Right ventricle myocardium superior (tissue), 1 donor: ENCODE results near the gene TMEM255A. TPM values are rescaled to one million over a fixed set of nuclear protein-coding genes. Genes with fewer than 3 reads are reported as not detected.

Source experiments
- ATAC-seq: fragments of 200-7000 bp; cut with Tn5 transposase; one replicate; pipeline ENCODE4 v1.9.1; 2020; ENCODE audit warnings: mild to moderate bottlenecking; ENCODE audit not compliant: poor library complexity
- DNase-seq: peaks from one replicate; pipeline ENCODE4 v3.0.0-alpha.2; 2020
- intact Hi-C: fragments of 100-400 bp; cut with DNase I; formaldehyde crosslinking; loops from one replicate; pipeline ENCODE4 v1.11.2; 2022
- total RNA-seq: library from RNA; stranded (reverse); fragmentation: NEBNext Ultra II Directional; extraction: Animal tissue kit (Norgen Biotek cat#: 25700); gene quantifications from one replicate; pipeline ENCODE4 v1.2.1, GENCODE V29; 2021
- donor health status: DM: no; HTN: yes; CAD: no; lungs with severe emphysema.

TMEM255A gene
- total RNA-seq, 1 donor from 2014 or later: 1.1 TPM

DNA sequence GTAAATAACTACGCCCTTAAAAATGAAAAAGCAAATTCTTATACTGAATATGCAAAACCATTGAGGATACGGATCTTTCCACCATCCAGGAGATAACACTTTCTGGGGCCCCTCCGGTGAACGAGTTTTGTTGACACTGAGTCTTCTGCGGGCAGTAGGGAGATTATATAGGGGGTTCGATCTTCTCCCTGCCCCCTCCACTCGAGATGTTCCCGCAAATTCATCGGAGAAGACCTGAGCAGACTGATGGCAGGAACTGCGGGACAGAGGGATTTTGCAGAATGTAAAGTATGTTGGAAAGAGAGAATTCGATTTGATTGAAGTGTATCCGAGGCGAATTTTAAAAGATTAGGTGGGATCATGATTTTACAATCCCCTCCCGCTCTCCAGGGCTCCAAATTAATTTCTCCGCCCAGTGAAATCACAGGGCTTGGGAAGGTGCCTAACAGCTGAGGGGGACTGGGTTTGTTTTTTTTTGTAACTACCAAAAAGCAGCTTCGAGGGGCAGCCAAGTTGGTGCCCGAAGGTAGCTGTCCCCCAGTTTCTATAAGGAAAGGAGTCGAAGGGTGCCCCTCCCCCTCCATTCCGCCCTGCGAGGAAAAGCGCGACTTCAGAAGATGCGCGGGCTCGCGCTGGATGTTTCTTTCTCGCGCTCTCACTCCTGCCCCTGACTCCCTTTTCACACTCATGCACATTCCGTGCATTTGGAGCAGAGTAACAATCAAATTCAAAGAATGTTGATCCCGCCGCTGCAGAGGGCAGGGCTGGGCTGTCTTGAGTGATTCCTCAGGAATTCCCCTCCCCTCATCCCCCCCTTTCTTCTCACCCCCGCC lies 1.2 kb downstream of the TMEM255A start:
- intact Hi-C loops: no loop called here
- DNase-seq (no peak), ATAC-seq (no peak)

DNA sequence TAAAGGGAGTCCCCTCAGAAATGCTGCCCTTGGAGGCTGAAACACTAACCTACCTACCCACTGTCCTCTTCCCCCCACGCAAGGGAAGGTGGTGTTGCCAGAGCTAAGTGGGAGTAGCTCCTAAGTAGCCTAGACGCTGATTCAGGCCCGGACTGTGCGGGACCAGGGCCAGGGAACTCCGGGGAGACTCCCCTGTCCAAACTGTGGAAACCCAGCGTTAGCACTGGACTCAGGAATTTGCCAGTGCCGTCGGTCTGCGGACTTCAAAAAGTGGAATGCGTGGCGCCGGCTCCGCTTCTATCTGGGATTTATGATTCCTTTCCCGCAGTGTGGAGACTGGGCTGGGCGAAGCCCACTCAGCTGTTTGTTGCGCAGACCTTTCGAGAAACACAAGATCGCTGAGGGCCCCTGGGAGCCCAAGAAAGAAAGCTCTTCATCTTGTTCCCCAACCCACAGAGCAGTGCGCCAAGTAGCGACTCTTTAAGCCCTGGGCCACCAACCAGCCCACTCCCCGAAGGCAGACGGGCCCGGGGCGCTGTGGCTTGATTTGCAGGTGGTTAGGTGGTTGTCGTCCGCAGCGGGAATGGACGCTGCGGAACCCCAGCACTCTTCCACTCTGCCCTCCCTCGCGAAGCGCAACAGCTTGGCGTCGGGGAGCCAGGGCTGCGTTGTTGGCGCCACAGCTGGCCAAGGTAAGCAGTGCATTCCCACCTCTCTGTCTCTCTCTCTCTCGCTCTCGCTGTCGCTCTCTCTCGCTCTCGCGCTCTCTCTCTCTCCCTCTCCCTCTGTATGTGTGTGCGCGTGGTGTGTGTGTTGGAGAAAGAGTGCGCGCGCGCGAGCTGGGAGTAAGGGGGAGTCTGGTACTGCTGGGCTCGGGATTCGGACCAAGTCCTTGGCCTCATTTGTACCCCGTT lies 2.0 kb downstream of the TMEM255A start:
- intact Hi-C loops: no loop called here
- ATAC-seq (peak; percentile 81), DNase-seq (peak; percentile 57)

DNA sequence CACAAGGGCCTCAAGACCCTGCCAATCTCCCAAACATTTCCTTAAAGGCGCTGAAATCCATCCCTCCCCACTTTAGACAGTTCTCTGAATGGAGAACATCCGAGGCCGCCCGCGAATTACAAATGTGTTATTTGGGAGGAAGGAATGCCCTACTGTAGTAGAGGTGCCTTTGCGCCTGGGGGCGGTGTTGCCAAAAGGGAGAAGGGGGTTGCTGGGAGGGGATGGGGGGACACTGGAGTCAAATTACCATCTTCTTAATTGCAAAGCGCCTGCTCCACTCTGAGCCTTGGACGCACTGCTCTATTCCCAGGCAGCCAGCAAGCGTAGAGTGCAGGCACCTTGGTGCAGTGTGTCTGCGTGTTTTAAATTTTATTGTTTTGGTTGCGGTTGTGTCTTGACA lies 2.7 kb downstream of the TMEM255A start:
- intact Hi-C loops: no loop called here
- peak; percentile 10 for ATAC-seq
- DNase-seq: no peak

DNA sequence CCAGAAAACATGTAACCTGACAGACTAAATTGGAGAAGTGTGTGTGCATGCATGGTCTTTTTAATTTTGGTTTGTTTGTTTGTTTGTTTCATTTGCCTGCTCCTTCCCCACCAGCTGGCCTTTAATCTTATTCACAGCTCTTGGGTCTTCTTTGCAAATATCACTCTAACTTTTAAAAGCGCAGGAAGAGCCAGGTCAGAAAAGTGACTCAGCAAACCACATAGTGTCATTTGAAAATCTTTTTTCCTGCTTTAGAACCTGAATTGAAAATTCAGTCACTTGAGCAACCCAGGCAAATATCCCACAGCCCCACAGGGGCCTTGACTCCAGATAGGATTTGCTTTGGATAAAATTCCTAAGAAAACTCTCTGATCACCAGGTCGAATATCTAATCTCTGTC lies 4.6 kb downstream of the TMEM255A start:
- intact Hi-C loops: no loop called here
- DNase-seq (no peak), ATAC-seq (no peak)

DNA sequence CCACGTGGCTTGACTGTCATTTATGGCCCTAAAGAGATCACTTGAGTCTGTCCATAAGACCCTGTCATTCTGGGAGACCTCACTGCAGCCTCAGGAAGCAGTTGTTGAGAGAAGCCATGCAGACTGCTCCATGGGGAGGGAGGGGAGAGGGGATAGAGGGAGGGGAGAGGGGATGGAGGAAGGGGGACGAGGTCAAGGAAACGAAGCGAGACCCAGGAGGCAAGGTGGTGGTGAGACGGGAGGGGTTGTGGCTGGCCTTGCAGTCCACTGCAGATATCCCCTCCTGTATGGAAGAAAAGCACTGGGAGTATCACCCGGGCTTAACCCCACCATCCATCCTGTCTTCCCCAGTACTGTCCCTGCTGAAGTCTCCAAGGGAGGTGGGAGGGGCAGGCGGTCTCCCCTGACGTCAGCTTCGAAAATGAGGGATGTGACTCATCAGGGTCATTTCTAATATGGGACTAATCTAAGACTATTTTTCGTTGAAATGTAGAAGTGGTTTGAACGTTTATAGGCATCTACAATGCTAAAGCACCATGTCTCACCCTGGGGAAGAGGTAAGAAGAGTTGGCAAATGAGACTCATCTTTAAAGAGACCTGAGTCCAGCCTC lies 5.6 kb downstream of the TMEM255A start:
- ATAC-seq (no peak), DNase-seq (no peak)
- intact Hi-C loops: no loop called here

DNA sequence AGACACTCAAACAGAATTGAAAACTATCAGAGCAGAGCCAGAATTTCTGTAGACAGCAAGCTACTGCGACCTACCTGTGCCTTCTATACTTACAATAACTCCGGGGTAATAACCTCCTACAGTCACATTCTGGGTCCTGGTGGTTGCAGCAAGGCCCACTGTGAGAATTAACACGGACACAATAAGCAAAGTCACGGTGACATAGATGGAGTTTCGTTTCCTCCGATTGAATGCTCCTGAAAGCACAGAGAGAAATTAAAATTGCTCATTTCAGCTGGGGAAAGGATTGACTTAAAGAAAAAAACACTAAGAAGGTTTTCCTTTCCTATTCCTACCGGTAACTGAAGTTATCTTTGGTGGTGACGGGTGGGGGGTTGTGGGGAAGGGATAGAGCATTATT lies 7.0 kb downstream of the TMEM255A start:
- DNase-seq (no peak), ATAC-seq (no peak)
- intact Hi-C loops: no loop called here

DNA sequence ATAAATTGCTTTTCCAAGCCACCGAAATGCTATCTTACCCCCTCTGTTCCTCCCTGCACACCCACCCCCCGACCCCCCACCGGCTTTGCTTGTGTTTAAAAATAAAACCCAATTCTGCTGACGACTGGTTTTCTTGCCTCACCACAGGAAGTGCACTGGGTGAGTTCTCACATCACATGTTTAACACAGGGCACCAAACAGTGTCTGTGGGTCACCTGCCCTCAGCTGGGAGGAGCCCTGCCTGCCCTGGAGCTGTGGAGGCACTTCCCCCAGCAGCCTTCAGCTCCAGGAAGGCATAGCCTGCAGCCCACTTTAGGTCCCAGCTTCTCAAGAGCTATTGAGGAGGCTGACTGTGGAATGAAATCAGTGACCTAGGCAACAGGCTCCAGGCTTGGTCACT lies 8.8 kb downstream of the TMEM255A start:
- DNase-seq: no peak
- ATAC-seq: no peak
- intact Hi-C loops: no loop called here

DNA sequence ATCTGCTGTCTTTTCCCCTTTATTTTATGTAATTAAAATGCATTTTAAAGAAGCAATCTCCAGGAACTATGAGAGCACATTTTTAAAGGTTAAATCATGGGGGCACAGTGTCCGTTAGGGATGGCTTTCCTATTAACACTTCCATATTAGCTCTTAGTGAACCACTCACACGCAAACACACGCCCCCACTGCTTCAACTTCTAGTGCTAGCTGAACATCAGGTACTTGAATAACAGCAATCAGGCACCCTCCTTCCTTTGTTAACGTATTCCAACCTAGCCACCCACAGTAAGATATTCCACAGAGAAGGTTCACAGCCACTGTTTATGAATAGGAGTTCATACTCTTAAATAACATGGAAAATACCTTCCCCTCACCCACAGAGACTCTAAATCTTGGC lies 9.3 kb downstream of the TMEM255A start:
- intact Hi-C loops: no loop called here
- no peak for ATAC-seq
- no peak for DNase-seq

DNA sequence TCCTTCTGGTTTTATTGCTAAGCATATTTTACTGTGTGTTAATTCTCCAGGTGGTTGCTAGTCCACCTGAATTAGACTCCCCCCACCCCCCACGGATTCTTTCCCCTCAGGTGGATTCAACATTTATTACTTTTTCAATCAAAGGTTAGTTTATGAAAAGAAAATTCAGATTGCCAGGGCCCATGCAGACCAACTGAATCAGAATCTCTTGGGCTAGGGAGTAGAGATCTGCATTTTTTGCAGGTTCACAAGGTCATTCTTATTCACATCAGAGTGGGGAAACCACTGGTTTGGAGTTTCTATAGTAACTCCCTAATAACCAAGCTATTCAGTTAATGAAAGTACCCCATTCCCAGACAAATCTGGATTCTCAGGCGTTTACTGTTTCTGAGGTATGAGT lies 9.8 kb downstream of the TMEM255A start:
- DNase-seq (no peak), ATAC-seq (no peak)
- intact Hi-C loops: no loop called here

DNA sequence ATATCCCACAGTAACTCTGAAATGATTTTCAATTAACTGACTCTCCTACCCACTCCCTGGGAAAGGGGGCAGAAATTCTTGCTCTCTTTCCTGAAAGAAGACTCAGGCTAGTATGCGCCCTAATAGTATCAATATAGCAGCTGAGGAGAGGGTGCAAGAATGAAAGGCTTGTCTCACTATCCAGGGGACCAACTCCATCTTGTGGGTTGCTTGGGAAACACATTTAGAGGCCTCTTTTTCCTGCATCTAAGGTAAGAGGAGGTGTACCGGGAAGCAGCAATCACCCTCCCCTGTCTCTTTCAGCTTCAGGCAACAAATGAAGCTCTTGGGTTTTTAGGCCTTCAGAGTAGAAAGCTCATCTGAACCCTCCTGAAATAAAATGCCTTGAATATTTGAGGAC lies 11.3 kb downstream of the TMEM255A start:
- intact Hi-C loops: no loop called here
- ATAC-seq (no peak), DNase-seq (no peak)

DNA sequence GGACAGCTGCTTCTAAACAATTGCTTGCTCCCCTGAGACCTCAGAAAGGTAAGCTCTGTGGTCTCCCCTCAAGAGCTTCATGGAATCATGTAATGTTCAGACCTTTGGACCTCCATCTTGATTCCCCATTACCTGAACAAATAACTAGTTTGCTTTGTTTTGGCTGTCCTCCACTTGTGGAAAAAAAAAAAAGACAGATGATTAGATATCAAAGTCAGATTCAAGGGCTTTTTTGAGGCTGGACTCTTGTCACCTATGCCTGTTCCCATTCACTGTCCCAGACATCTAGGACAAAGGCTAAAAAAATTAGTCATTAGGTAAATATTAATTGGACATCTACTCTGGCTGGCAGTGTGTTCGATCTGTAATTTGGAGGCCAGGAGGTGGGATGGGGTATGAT lies 13.3 kb downstream of the TMEM255A start:
- DNase-seq (no peak), ATAC-seq (no peak)
- intact Hi-C loops: no loop called here

DNA sequence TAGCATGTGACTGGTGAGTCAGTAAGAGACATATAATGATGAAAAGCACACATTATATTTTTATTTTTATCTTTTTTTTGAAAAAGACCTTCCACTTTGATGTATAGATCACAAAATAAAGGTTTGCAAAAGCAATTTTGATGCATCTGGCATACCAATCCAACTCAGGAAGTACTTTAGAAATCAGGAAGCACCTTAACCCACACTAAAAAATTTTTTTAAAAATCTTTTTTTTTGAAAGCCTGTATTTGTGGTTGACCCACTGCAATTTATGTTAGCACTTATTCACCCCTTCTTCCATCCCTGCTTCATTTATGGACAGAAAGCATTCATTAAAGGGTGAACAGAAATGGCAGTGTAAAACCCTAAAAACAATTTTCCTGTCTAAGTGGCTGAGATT lies 16.6 kb downstream of the TMEM255A start:
- ATAC-seq (no peak), DNase-seq (no peak)
- intact Hi-C loops: no loop called here

DNA sequence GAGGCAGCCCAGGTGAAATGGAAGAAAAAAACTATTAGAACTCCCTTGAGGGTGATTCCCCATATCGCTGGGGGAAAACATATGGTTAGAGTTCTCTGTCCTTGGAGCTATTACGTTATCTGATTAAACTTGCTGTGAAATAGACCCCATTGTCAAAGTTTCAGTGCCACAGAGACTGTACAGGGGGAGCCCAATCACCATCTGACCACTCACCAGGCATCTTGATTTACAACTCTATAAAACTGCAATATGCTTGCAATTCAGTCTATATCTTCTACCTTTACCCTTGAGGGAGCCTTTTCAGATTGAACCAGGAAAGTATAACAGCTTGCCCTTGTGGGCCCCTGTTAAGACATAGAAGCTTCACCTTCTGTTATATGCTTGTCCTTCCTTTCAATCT lies 18.2 kb downstream of the TMEM255A start:
- DNase-seq (no peak), ATAC-seq (no peak)
- intact Hi-C loops: no loop called here

DNA sequence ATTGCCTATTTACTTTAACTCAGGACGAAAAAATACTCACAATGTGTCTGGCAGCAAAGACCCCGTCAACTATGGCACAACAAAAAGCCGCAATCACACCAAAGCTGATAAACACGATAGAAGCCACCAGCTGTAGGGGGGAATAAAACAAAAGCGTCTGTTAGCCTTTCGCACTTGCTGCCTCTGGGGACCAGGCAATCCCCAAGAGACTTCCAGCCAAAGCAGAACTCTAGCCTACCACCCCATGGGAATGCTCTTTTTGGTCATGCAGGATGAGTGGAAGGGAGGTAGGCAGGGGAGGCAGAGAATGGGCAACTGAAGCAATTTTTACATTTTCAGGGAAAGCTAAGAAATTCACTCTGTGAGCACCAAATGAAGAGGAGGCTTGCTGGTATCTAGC lies 20.1 kb downstream of the TMEM255A start:
- DNase-seq: no peak
- intact Hi-C loops: no loop called here
- ATAC-seq: no peak

DNA sequence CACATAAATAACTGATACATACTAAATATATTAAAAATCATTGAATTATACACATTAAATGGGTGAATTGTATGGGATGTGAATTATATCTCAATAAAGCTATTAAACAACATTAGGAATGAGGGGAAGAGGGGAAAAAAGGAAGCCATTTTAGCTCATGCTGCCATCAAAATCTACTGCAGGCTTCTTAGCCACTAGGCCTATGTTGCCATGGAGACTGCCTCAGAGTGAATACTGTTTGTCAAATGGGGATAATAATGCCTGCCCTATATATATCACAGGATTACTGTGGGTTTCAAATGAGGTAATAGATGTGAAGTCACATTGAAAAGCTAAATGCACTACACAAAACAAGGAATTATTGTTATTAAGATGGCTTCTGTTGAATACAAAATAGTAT lies 21.2 kb downstream of the TMEM255A start:
- intact Hi-C loops: no loop called here
- ATAC-seq: no peak
- DNase-seq: no peak

DNA sequence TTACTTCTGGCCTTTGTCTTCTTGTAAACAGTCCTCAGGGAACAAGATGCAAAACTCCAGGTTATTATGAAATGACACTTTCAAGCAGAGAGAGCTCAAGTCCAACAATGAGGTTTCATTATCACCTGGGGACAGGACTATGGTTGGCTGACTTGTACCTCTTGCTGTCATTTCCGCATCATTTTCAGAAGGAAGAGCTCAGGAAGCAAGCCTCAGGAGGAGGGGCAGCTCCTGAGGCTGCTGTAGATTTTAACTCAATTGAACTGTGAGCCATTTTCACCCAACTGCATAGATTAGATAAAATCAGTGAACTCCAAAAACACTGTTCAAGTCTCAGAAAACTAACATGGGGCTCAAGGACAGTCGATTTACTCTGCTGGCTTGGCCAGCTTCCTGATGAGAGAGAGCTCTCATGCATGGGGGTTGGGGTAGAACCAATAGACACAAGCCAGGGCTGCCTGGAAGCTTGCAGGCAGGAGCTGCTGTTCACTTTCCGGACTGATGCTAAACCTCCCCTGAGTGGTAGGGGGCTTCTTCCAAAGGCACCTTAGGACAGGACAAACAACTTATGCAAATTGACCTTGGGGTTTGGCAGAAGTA lies 23.6 kb downstream of the TMEM255A start:
- DNase-seq (no peak), ATAC-seq (no peak)
- intact Hi-C loops: no loop called here

DNA sequence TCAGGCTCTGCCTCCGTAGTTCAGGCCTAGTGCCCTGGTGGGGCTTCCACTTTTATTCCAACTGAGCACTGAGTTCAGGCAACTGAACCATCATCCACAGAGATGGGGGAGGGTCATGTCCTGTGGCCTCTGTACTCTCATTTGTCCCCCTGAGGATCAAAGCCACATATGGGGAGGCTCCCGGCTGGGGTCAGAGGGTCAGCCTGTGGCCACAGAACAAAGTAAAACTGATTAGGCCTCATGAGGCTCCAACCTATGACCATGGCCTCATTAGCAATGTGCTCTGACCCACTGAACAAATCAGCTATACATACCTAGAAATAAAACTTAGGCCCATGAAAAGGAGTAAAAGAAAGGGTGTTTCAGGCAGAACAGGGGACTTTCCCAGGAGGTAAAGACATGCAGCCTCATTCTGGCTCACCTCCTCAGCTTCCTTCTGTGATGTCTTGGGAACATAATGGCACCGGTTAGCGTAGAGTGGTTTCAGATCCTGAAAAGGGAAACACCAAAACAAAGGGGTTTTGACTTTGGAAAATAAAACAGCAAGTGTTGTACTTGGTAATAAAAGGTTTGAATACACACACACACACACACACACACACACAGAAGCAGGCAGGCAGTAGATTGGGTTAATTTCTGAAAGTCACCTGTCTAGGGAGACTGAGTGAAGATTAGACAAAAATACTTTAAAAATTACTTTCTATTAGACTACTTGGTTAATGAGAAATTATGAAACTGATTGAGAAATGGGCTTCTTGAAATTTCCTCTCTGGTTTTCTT lies 24.3 kb downstream of the TMEM255A start:
- intact Hi-C loops: no loop called here
- ATAC-seq (no peak), DNase-seq (no peak)

DNA sequence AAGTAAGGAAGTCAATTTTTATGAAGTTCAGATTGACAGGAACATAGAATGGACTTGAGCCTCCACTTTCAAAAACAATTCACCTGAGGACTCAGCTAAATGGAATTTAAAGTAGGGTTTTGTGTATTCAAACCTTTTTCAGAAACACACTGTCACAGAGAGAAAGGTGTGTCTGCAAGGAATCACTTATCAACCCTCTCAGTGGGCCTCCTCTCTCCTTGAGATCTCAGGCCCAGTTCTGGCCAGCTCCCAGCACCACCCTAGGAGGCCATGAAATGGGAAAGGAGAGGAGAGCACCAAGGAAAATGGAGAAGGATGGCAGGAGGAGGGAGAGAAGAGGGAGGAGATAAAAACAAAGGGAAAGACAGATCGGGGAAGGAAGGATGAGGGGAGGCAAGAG lies 28.6 kb downstream of the TMEM255A start:
- no peak for ATAC-seq

DNA sequence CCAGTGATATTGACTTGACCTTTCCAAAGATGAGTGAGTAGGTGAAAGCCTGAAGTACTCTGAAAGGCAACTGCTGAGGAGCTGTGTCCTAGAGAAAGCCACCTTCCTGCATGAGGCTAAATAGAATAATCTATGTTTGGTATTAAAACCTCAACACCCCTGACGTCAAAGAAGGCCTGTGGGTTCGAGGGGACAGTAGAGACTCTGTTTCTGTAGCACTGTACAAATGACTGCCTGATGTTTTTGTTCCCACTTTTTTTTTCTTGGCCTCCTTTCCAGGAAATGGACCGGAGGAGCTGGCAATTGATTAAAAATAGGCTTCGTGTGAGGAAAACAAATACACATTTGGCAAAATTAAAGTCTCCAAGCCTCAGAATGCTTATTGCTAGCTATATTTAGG lies 29.5 kb downstream of the TMEM255A start:
- no peak for DNase-seq
- intact Hi-C loops: no loop called here
- no peak for ATAC-seq

More for the DNA sequence above, 28.6 kb downstream of the TMEM255A start:
- intact Hi-C loops: no loop called here
- DNase-seq: no peak
